Type B pancreatic cell (in vitro differentiated cells): ENCODE data around the gene STRADA. TPM values are rescaled to one million over a fixed set of nuclear protein-coding genes. Genes with fewer than 3 reads are reported as not detected.

Experiments used
- DNase-seq: peaks from one replicate; pipeline ENCODE4 v3.0.0; 2021; ENCODE audit warnings: mixed read lengths; ENCODE audit not compliant: unreplicated experiment; ENCODE audit errors: extremely low spot score
- H3K27ac Mint-ChIP-seq: 2 replicates; pipeline ENCODE4 v1.8.0; 2021; ENCODE audit warnings: mild to moderate bottlenecking, mixed read lengths
- H3K27me3 Mint-ChIP-seq: 2 replicates; pipeline ENCODE4 v1.8.0; 2021; ENCODE audit warnings: mixed read lengths
- H3K36me3 Mint-ChIP-seq: 2 replicates; pipeline ENCODE4 v1.8.0; 2021; ENCODE audit warnings: mixed read lengths
- H3K4me1 Mint-ChIP-seq: one replicate; pipeline ENCODE4 v1.8.0; 2021; ENCODE audit warnings: mixed read lengths; ENCODE audit not compliant: unreplicated experiment
- H3K4me3 Mint-ChIP-seq: 2 replicates; pipeline ENCODE4 v1.8.0; 2021; ENCODE audit warnings: mild to moderate bottlenecking, mixed read lengths
- H3K9me3 Mint-ChIP-seq: 2 replicates; pipeline ENCODE4 v1.8.0; 2021; ENCODE audit warnings: mixed read lengths
- CTCF ChIP-seq: fragments of 200-600 bp; sonication (generic); conservative IDR thresholded peaks from 2 replicates; pipeline ENCODE4 v1.5.0; 2021; ENCODE audit warnings: antibody characterized with exemption, mild to moderate bottlenecking
- total RNA-seq: library from RNA; stranded (reverse); gene quantifications from 2 replicates; pipeline ENCODE4 v1.2.1, GENCODE V29; 2021; ENCODE audit warnings: low replicate concordance

STRADA gene
- total RNA-seq, 1 donor from 2014 or later, result 43.9 TPM

GRCh38 chr17:63703556-63704258 is 37.9 kb downstream of the STRADA start:
- Mint-ChIP-seq H3K27me3 (no peaks in the 10 kb centered on the region), H3K4me1 (peaks cover 21% of the 10 kb centered on the region), H3K9me3 (no peaks in the 10 kb centered on the region), H3K27ac (no peak overlapping the region), H3K36me3 (peaks cover 12% of the 10 kb centered on the region), H3K4me3 (no peak overlapping the region)
- no peak for DNase-seq
- no peak for TF ChIP-seq CTCF

GRCh38 chr17:63703029-63703428 is 38.6 kb downstream of the STRADA start:
- Mint-ChIP-seq H3K27me3 (no peaks in the 10 kb centered on the region), H3K4me3 (peak overlapping the region; percentile 60), H3K27ac (no peak overlapping the region), H3K4me1 (peaks cover 21% of the 10 kb centered on the region), H3K9me3 (no peaks in the 10 kb centered on the region), H3K36me3 (peaks cover 10% of the 10 kb centered on the region)
- no peak for DNase-seq
- TF ChIP-seq CTCF, result no peak

GRCh38 chr17:63702721-63703015 is 38.9 kb downstream of the STRADA start:
- Mint-ChIP-seq H3K27ac (no peak overlapping the region), H3K9me3 (no peaks in the 10 kb centered on the region), H3K4me1 (peaks cover 21% of the 10 kb centered on the region), H3K36me3 (peaks cover 10% of the 10 kb centered on the region), H3K27me3 (no peaks in the 10 kb centered on the region), H3K4me3 (peak overlapping the region; percentile 65)
- TF ChIP-seq CTCF, result no peak
- DNase-seq, result no peak

GRCh38 chr17:63701868-63702720 is 39.5 kb downstream of the STRADA start:
- peaks cover 21% of the 10 kb centered on the region for H3K4me1 Mint-ChIP-seq
- no peak for DNase-seq
- H3K9me3 Mint-ChIP-seq, result no peaks in the 10 kb centered on the region
- peaks cover 10% of the 10 kb centered on the region for H3K36me3 Mint-ChIP-seq
- peak overlapping the region; percentile 75 for H3K4me3 Mint-ChIP-seq
- H3K27ac Mint-ChIP-seq, result no peak overlapping the region
- TF ChIP-seq CTCF, result no peak
- no peaks in the 10 kb centered on the region for H3K27me3 Mint-ChIP-seq

- no peaks in the 10 kb centered on the region for H3K27me3 Mint-ChIP-seq
- peak overlapping the region; percentile 75 for H3K4me3 Mint-ChIP-seq
- DNase-seq, result no peak
- no peak for TF ChIP-seq CTCF
- peaks cover 10% of the 10 kb centered on the region for H3K36me3 Mint-ChIP-seq
- peaks cover 21% of the 10 kb centered on the region for H3K4me1 Mint-ChIP-seq
- H3K27ac Mint-ChIP-seq, result no peak overlapping the region
- H3K9me3 Mint-ChIP-seq, result no peaks in the 10 kb centered on the region
Observed at GRCh38 chr17:63701456-63701820, 40.2 kb downstream of the STRADA start.
